NT2/D1 (cell line): ENCODE results near the gene GLIS1.

Experiments
- DNase-seq: peaks from one replicate; pipeline ENCODE4 v3.0.0-alpha.2; 2011; ENCODE audit warnings: low read depth, low spot score
- H3K27me3 ChIP-seq: 2 replicates; pipeline ENCODE4 v1.6.0; 2011; ENCODE audit warnings: mild to moderate bottlenecking; ENCODE audit not compliant: insufficient read length, insufficient read depth
- H3K36me3 ChIP-seq: 2 replicates; pipeline ENCODE4 v1.6.1; 2011; ENCODE audit warnings: mild to moderate bottlenecking, low read length, mixed read lengths; ENCODE audit not compliant: insufficient read depth, insufficient read length
- H3K4me1 ChIP-seq: 2 replicates; pipeline ENCODE4 v1.5.1; 2011; ENCODE audit not compliant: insufficient read depth, insufficient read length
- H3K4me3 ChIP-seq: 2 replicates; pipeline ENCODE4 v1.5.1; 2011; ENCODE audit warnings: low read depth; ENCODE audit not compliant: insufficient read length
- H3K9ac ChIP-seq: 2 replicates; pipeline ENCODE4 v1.6.0; 2011; ENCODE audit warnings: low read depth; ENCODE audit not compliant: insufficient read length
- H3K9me3 ChIP-seq: 2 replicates; pipeline ENCODE4 v1.5.1; 2011; ENCODE audit warnings: mild to moderate bottlenecking, low read length; ENCODE audit not compliant: insufficient read depth
- SUZ12 ChIP-seq: IDR thresholded peaks from 2 replicates; pipeline ENCODE4 v1.6.1; 2011; ENCODE audit not compliant: insufficient read length, insufficient read depth; ENCODE audit errors: extremely low read depth
- YY1 ChIP-seq: IDR thresholded peaks from 2 replicates; pipeline ENCODE4 v1.6.1; 2011; ENCODE audit not compliant: insufficient read length, insufficient read depth
- ZNF274 ChIP-seq: IDR thresholded peaks from 2 replicates; pipeline ENCODE4 v1.6.1; 2011; ENCODE audit warnings: mild to moderate bottlenecking, low read depth, low read length

The GLIS1 gene

GRCh38 chr1:53657531-53657805 is 81.5 kb downstream of the GLIS1 start:
- H3K27me3 ChIP-seq: no peaks in the 10 kb centered on the region
- no peak overlapping the region for H3K9ac ChIP-seq
- no peak overlapping the region for H3K4me3 ChIP-seq
- H3K36me3 ChIP-seq: no peaks in the 10 kb centered on the region
- DNase-seq: no peak
- TF ChIP-seq ZNF274: no peak
- TF ChIP-seq SUZ12: no peak
- H3K9me3 ChIP-seq: no peaks in the 10 kb centered on the region
- peaks cover 13% of the 10 kb centered on the region for H3K4me1 ChIP-seq

DNA sequence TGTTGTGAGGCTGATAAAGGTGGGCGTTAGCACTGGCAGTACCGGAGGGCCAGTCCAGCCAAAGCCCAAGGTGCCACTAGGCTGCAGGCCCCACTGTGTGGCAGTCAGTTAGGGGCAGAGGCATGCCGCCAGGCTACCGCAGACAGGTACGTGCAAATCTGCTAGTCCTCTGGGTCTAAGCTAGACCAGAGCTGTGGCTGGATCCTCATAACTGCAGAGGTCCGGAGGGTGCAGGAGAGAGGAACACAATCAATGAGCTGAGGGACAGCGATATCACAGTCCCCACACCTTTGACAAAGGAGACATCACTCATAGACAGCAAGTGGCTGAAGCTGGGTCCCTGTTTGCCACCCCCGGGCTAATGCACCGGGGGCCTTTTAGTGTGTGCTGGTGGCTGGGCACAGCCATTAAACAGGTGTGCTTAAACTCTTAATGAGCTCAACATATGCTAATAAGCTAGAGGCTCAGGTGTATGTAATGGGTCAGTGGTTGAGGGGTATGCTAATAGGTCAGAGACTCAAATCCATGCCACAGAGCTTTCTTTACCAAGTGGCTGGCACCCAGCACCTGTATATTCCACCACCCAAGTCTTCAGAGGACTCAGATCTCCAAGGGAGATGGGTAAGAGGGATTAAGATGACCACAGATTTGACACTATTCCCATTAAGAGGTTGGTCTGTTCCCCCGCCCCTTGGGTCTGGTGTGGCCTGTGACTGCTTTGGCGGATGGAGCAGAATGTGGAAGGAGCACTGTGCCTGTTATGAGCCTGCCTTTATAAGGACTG is 82.0 kb downstream of the GLIS1 start:
- no peaks in the 10 kb centered on the region for H3K27me3 ChIP-seq
- DNase-seq: no peak
- H3K36me3 ChIP-seq: no peaks in the 10 kb centered on the region
- H3K9me3 ChIP-seq: no peaks in the 10 kb centered on the region
- H3K9ac ChIP-seq: no peak overlapping the region
- peaks cover 13% of the 10 kb centered on the region for H3K4me1 ChIP-seq
- no peak overlapping the region for H3K4me3 ChIP-seq
- no peak for TF ChIP-seq ZNF274
- no peak for TF ChIP-seq YY1
- no peak for TF ChIP-seq SUZ12

- no peaks in the 10 kb centered on the region for H3K27me3 ChIP-seq
- H3K4me1 ChIP-seq: peaks cover 9% of the 10 kb centered on the region
- DNase-seq: no peak
Observed at GRCh38 chr1:53655931-53656746, 82.8 kb downstream of the GLIS1 start.

DNA sequence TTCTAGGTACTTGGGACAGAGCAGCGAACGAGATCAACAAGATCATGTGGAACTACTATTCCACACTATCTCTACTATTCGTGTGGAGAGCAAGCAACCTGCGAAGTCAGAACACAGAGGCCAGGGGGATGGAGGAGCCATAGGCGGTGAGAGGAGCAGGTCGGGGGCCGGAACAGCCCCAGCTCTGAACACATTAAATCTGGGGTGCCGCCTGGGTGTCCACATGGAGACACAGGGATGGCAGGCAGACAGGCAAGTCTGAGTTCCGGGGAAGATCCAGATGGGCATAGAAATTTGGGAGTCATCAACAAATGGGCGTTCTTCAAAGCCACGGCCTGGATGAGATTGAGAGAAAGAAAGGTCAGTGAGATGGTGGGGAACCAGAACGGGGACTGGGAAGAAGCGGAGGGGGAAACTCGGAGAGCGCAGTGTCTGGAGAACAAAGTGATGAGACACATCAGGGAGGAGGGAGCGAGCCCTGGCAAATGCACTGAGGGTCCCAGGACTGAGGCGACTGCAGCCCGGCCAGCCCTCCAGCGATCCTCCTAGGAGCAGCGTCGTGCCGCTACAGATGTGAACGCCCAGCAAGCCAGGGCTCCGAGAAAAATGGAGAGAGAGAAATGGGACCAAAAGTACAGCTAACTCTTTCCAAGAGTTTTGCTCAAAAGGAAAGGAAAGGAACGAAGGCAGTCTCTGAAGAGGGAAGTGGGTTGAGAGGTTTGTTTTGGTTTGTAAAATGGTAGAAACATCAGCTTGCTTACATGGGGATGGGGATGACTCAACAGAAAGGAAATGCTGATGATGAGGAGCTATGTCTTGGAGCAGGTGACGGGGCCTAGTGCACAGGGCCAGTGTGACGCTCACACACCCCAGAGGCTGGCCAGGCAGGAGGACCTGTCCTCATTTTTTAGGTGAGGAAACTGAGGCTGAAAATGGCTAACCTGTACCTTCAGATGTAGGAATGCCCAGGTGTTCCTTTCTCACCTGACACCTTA is 84.5 kb downstream of the GLIS1 start:
- no peak for TF ChIP-seq YY1
- TF ChIP-seq ZNF274: no peak
- no peak for TF ChIP-seq SUZ12
- Histone ChIP-seq H3K36me3 (no peaks in the 10 kb centered on the region), H3K27me3 (no peaks in the 10 kb centered on the region), H3K9ac (no peak overlapping the region), H3K4me3 (no peak overlapping the region), H3K9me3 (no peaks in the 10 kb centered on the region), H3K4me1 (peaks cover 9% of the 10 kb centered on the region)
- DNase-seq: no peak

More at GRCh38 chr1:53655931-53656746, 82.8 kb downstream of the GLIS1 start:
- TF ChIP-seq ZNF274 (no peak), YY1 (no peak), SUZ12 (no peak)
- Histone ChIP-seq H3K36me3 (no peaks in the 10 kb centered on the region), H3K9me3 (no peaks in the 10 kb centered on the region), H3K4me3 (no peak overlapping the region), H3K9ac (no peak overlapping the region)

GRCh38 chr1:53653631-53654030 is 85.3 kb downstream of the GLIS1 start:
- no peak for TF ChIP-seq ZNF274
- no peak for TF ChIP-seq YY1
- TF ChIP-seq SUZ12: no peak
- Histone ChIP-seq H3K4me1 (peaks cover 2% of the 10 kb centered on the region), H3K36me3 (no peaks in the 10 kb centered on the region), H3K9me3 (no peaks in the 10 kb centered on the region), H3K27me3 (no peaks in the 10 kb centered on the region), H3K4me3 (no peak overlapping the region), H3K9ac (no peak overlapping the region)
- DNase-seq: no peak

GRCh38 chr1:53653200-53653575 is 85.8 kb downstream of the GLIS1 start:
- Histone ChIP-seq H3K27me3 (no peaks in the 10 kb centered on the region), H3K9me3 (no peaks in the 10 kb centered on the region), H3K9ac (no peak overlapping the region), H3K4me1 (no peaks in the 10 kb centered on the region), H3K36me3 (no peaks in the 10 kb centered on the region), H3K4me3 (no peak overlapping the region)
- no peak for TF ChIP-seq YY1
- no peak for TF ChIP-seq SUZ12
- no peak for TF ChIP-seq ZNF274
- DNase-seq: no peak
